Measurements from ENCODE around the gene IPO7.

DNA sequence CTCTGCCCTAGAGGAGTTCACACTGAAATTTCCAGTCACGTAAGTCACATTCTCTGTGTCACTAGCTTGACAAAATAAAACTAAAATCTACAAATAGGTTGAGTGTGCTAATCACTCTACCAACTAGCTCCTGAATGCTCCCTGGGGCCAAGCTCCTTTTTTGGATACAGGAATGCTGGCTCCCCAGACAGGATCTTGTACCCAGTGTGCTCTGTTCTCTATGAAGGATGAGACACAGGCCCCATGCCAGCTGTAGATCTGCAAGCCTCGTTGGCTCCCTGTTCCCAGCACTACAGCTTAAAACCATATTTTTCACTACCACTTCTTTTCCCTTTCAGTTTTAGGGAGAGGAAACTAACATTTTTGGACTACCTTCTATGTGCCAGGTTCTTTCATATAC, 3.7 kb upstream of the IPO7 start:
- TF ChIP-seq POLR2A (IDR thresholded peaks at IDR 0.05) (no peak), POLR2AphosphoS5 (IDR thresholded peaks at IDR 0.05) (no peak)

Measured in upper lobe of left lung (tissue), 4 donors.